22Rv1 (cell line): ENCODE data around the gene TLX1.

Source experiments
- ZFX ChIP-seq: fragments of 450-650 bp; IDR thresholded peaks from 2 replicates; pipeline ENCODE4 v1.6.1; 2017; ENCODE audit warnings: antibody characterized with exemption, borderline replicate concordance
- TF ChIP-seq, protein P1 (sequence below): fragments of 450-650 bp; IDR thresholded peaks from 2 replicates; pipeline ENCODE4 v1.5.1; 2017; ENCODE audit warnings: mild to moderate bottlenecking

DNA sequence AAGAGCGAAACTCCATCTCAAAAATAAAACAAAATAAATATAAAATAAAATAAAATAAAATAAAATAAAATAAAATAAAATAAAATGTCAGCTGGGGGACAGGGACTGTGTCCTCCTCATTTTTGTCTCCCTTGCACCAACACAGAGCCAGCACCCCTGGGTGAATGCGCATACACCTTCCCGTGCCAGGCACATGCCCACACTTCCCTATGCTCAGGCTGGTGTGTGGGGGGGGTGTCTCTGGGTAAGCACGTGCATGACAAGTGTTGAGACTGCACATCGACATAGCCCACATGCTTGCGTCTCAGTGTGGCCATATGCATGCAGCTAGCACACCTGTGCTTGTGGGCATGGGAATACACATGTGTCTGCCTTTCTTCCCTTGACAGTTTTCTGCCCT is 24.7 kb upstream of the TLX1 start:
- TF ChIP-seq ZFX, result no peak
- TF ChIP-seq, protein P1, sequence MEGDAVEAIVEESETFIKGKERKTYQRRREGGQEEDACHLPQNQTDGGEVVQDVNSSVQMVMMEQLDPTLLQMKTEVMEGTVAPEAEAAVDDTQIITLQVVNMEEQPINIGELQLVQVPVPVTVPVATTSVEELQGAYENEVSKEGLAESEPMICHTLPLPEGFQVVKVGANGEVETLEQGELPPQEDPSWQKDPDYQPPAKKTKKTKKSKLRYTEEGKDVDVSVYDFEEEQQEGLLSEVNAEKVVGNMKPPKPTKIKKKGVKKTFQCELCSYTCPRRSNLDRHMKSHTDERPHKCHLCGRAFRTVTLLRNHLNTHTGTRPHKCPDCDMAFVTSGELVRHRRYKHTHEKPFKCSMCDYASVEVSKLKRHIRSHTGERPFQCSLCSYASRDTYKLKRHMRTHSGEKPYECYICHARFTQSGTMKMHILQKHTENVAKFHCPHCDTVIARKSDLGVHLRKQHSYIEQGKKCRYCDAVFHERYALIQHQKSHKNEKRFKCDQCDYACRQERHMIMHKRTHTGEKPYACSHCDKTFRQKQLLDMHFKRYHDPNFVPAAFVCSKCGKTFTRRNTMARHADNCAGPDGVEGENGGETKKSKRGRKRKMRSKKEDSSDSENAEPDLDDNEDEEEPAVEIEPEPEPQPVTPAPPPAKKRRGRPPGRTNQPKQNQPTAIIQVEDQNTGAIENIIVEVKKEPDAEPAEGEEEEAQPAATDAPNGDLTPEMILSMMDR, result no peak
